GM21367 (cell line): ENCODE results near the gene PTBP1.
"Not testable (repeated sequence)": the region's sequence is repeated elsewhere in the genome, so short reads cannot be mapped to it uniquely, and the experiment has no call there.

Source experiments
- ATAC-seq: cut with Tn5 transposase; IDR thresholded peaks from one replicate; pipeline ENCODE4 v1.9.1; 2021; ENCODE audit not compliant: unreplicated experiment

Gene PTBP1

DNA sequence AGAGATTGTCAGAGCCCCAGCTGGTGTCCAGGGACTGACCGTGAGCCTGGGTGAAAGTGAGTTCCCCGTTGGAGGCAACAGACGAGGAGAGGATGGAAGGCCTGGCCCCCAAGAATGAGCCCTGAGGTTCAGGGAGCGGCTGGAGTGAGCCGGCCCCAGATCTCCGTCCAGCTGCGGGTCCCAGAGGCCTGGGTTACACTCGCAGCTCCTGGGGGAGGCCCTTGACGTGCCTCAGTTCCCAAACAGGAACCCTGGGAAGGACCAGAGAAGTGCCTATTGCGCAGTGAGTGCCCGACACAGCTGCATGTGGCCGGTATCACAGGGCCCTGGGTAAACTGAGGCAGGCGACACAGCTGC, 53.7 kb downstream of the PTBP1 start:
- ATAC-seq, result no peak

- ATAC-seq, result no peak
These were observed 55.1 kb downstream of the PTBP1 start, which contains the start of gene ELANE for GRCh38 chr19:852136-853013. Gene ELANE, plus strand, starts transcription at chr19:852303. Its CDS starts 26 bp downstream, at chr19:852329.

GRCh38 chr19:853014-853585, 55.8 kb downstream of the PTBP1 start:
- ATAC-seq, result no peak

- ATAC-seq, result not testable (repeated sequence)
These were observed 56.5 kb downstream of the PTBP1 start for GRCh38 chr19:853614-854220.

DNA sequence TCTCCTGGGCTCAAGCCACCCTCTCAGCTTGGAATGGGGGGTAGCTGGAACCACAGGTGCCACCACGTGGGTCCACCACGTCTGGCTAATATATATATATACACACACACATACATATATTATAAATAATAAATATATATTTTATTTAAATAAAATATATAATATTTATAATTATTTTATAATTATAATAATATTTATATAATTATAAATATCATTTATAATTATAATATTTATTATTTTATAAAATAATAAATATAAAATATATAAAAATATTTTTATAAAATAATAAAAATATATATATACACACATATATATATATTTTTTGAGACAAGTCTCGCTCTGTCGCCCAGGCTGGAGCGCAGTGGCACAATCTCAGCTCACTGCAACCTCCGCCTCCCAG, 57.3 kb downstream of the PTBP1 start:
- ATAC-seq, result no peak

DNA sequence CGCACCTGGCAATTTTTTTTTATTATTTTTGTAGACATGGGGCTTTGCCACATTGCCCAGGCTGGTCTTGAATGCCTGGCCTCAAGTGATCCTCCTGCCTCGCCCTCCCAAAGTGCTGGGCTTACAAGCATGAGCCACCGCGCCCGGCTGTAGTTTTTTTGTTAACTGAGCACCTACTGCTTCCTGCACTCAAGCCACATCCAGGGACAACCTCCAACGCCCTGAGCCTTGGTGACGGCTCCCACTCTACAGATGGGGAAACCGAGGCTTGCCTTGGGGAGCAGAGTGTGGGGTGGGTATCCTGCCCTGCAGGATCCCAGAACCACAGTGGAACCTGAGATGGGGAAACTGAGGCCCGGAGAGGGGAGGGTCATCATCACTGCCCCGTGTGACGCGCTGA, 57.9 kb downstream of the PTBP1 start:
- no peak for ATAC-seq

DNA sequence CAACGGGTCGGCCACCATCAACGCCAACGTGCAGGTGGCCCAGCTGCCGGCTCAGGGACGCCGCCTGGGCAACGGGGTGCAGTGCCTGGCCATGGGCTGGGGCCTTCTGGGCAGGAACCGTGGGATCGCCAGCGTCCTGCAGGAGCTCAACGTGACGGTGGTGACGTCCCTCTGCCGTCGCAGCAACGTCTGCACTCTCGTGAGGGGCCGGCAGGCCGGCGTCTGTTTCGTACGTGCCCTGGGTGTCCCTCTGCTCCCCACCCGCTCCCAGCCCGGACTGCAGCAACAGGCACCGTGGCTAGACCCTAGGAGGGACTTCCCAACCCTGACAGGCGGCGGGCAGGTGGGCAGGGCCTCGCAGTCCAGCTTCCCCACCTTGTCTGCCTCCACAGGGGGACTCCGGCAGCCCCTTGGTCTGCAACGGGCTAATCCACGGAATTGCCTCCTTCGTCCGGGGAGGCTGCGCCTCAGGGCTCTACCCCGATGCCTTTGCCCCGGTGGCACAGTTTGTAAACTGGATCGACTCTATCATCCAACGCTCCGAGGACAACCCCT, 58.4 kb downstream of the PTBP1 start:
- ATAC-seq, result no peak

DNA sequence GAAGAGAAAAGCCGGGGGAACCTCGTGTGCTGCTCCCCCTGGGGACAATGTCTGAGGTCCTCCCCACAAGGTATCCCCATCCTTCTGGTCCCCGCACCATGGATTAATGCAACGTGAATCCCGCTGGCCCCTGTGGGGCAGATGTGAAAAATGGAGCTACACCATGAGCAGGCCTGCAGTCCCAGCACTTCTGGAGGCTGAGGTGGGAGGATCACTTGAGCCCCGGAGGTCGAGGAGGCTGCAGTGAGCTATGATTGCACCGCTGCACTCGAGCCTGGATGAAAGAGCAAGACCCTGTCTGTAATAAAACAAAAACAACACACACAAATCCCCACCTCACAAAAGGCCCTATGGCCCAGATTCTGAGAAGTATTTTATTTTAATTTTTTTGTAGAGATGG, 61.0 kb downstream of the PTBP1 start:
- no peak for ATAC-seq

GRCh38 chr19:858868-859843, 61.9 kb downstream of the PTBP1 start, which contains the start of gene CFD:
Gene CFD, plus strand, starts transcription at chr19:859664. Its CDS starts 26 bp downstream, at chr19:859690.
- ATAC-seq, result no peak

DNA sequence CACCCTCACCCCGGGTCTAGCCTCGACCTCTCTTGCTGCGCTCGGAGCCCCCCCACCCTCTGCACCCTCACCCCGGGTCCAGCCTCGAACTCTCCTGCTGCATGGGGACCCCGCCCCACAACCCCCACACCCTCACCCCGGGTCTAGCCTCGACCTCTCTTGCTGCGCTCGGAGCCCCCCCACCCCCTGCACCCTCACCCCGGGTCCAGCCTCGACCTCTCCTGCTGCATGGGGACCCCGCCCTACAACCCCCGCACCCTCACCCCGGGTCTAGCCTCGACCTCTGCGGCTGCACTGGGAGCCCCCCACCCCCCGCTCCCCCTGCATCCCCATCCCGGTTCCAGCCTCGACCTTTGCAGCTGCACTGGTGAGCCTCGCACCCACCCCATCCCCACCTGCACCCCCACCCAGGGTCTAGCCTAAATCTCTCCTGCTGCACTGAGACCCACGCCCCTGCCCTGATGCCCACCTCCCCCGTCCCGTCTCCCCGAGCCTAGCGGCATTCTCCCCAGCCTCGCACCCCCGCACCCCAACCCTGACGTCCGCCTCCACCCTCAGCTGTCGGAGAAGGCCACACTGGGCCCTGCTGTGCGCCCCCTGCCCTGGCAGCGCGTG, 64.0 kb downstream of the PTBP1 start:
- ATAC-seq, result no peak
